GM12891 (cell line): ENCODE data around the gene LMO1.

Experiments used
- POLR2A ChIP-seq: IDR thresholded peaks from 2 replicates; pipeline ENCODE4 v1.6.1; 2011; ENCODE audit warnings: low read depth, low read length, control low read depth
- POLR2AphosphoS5 ChIP-seq: IDR thresholded peaks from 2 replicates; pipeline ENCODE4 v1.6.1; 2011; ENCODE audit warnings: low read depth, low read length, control low read depth
- SPI1 ChIP-seq: IDR thresholded peaks from 2 replicates; pipeline ENCODE4 v1.6.1; 2011; ENCODE audit warnings: low read depth, low read length, control low read depth
- TAF1 ChIP-seq: IDR thresholded peaks from 2 replicates; pipeline ENCODE4 v1.6.1; 2011; ENCODE audit warnings: low read depth, low read length, control low read depth

DNA sequence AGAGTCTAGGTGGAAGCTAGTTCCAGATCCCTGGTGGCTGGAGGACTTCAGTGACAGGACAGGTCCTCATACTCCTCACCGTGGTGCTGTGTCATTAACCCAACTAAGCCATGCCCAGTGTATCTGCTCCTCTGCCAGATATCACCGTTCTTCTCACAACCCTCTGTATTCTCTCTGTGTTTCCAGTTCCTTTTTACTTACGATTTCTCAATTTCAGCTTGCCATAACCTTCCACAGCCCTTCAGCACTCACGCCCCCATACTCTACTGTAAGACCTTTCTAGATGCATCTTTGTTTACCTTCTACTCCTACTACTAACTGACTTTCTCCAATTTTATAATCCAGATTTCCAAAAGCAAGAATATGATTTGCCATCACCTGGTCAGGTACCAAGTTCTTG is 68.7 kb downstream of the LMO1 start:
- TF ChIP-seq POLR2AphosphoS5 (no peak), POLR2A (no peak), TAF1 (no peak), SPI1 (no peak)
